Spleen (tissue), 7 donors: ENCODE data around the gene HBM.

Experiments used
- POLR2A ChIP-seq, 3 donors: fragments of 450-650 bp; IDR thresholded peaks; one replicate each; pipeline ENCODE4 v1.5.1; 2017; ENCODE audit warnings: antibody characterized with exemption in 3 of 3, mild to moderate bottlenecking in 1 of 3
- POLR2AphosphoS5 ChIP-seq, 3 donors: sonication (generic); formaldehyde crosslinking; IDR thresholded peaks; one replicate each; pipeline ENCODE4 v1.5.1; 2017; ENCODE audit warnings: antibody characterized with exemption in 3 of 3
- TF ChIP-seq, protein P1 (sequence below), 11 experiments: fragments of 200-600 bp in 7 of 11; fragments of 450-650 bp in 4 of 11; sonication (generic) in 4 of 11; IDR thresholded peaks in 8 of 11; conservative IDR thresholded peaks in 3 of 11; 1 replicate in 7 of 11; 2 replicates in 4 of 11; pipeline versions ENCODE4 v1.4.0 to v1.8.0; 2016 to 2021; ENCODE audit warnings: antibody characterized with exemption in 11 of 11, inconsistent platforms in 4 of 11, mild to moderate bottlenecking in 1 of 11
- donor health status: DM: no; HTN: no; CAD: no; lungs with moderate emphysema.
- donor health status: DM: no; HTN: no; CAD: no.
- donor health status: DM: no; HTN: no; CAD: no.

DNA sequence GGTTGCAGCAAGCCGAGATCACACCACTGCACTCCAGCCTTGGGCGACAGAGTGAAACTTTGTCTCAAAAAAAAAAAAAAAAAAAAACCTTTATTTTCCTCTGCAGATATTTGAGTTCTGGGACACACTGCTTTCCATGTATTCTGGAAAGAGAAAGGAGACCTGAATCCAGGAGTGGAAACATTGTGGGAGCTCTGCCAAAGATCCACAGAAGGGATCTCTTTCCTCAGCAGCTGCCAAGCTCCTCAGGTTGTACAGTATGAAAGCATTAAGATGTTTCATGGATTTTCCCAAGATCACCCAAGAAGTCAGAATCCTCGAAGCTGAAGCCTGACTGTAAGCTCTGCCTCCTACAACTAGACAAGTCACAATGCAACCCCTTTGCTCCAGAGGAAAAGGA, 40.8 kb upstream of the HBM start:
- TF ChIP-seq, protein P1, sequence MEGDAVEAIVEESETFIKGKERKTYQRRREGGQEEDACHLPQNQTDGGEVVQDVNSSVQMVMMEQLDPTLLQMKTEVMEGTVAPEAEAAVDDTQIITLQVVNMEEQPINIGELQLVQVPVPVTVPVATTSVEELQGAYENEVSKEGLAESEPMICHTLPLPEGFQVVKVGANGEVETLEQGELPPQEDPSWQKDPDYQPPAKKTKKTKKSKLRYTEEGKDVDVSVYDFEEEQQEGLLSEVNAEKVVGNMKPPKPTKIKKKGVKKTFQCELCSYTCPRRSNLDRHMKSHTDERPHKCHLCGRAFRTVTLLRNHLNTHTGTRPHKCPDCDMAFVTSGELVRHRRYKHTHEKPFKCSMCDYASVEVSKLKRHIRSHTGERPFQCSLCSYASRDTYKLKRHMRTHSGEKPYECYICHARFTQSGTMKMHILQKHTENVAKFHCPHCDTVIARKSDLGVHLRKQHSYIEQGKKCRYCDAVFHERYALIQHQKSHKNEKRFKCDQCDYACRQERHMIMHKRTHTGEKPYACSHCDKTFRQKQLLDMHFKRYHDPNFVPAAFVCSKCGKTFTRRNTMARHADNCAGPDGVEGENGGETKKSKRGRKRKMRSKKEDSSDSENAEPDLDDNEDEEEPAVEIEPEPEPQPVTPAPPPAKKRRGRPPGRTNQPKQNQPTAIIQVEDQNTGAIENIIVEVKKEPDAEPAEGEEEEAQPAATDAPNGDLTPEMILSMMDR (IDR thresholded peaks at IDR 0.05 in 8 of 11, conservative IDR thresholded peaks at IDR 0.05 in 3 of 11) = no peak
- TF ChIP-seq POLR2A (IDR thresholded peaks at IDR 0.05) (no peak), POLR2AphosphoS5 (IDR thresholded peaks at IDR 0.05) (no peak)
